Cortex of kidney (tissue), 1 donor: ENCODE data around the gene TNFRSF8.
"Not testable (repeated sequence)": the region's sequence is repeated elsewhere in the genome, so short reads cannot be mapped to it uniquely, and the experiment has no call there.

Source experiments
- DNase-seq: peaks from one replicate; lab custom pipeline; 2025; lab: John Stamatoyannopoulos, UW

TNFRSF8 gene

DNA sequence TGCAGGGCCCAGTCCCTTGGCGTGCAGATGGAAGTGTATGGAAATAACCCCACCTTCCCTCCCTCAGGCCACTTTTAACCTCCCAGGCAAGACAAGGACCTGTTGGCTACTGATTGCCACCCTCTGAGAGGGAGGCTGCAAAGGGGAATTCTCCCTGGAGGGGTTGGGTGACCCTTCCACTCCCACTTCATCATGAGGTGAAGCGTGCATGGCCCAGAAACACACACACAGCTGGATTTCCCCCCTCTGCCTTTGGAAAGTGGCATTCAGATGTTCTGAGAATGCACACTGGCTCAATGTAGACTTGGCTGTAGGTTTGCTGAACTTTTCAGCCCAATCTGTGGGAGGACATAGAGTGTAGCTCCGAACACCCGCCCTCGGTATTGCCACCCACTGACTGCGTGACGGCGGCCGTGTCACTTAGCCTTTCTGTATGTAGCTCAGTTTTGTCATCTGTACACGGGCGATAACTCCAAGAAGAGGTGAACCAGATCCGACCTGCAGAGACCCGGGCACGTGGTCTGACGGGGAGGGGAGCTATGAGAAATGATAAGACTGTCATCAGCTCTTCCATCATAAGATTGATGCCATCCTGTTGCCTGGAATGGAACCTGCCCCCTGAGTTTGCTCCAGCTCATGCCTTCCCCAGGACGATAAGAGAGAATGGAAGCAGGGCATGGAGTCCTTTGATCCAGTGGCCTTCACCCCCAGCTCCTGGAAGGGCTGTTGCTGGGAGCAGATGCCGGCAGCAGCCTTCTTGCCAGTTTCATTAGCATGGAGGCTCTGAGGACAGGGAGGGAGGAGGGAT, 24.5 kb upstream of the TNFRSF8 start:
- no peak for DNase-seq

DNA sequence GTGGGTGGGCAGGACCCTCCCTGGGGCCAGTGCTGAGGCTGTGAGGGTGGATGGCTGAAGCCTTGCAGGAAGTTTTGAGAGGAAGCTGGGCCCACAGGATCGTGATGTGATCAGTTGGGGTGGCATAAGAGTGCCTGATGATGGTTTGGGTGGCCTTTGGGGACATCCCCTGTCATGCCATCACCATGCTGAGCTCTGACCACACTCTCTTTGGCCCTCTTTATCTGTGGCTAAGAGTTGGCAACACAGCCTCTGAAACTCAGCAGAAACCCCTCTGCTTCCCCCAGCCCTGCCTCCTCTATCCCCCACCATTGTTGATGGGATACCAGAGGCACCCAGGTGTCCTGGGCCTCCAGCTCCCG, 24.0 kb upstream of the TNFRSF8 start:
- DNase-seq, result no peak

DNA sequence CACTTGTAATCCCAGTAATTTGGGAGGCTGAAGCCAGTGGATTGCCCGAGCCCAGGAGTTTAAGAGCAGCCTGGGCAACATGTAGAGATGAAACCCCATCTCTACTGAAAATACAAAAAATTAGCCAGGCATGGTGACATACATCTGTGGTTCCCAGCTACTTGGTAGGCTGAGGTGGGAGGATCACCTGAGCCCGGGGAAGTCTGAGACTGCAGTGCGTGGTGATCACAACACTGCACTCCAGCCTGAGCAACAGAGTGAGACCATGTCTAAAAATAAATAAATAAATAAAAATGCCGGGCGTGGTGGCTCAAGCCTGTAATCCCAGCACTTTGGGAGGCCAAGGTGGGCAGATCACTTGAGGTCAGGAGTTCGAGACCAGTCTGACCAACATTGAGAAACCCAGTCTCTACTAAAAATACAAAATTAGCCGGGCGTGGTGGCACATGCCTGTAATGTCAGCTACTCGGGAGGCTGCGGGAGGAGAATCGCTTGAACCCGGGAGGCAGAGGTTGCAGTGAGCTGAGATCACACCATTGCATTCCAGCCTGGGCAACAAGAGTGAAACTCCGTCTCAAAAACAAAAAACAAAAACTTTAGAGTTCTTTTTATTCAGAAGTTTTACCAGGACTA, 23.2 kb upstream of the TNFRSF8 start:
- DNase-seq, result not testable (repeated sequence)

DNA sequence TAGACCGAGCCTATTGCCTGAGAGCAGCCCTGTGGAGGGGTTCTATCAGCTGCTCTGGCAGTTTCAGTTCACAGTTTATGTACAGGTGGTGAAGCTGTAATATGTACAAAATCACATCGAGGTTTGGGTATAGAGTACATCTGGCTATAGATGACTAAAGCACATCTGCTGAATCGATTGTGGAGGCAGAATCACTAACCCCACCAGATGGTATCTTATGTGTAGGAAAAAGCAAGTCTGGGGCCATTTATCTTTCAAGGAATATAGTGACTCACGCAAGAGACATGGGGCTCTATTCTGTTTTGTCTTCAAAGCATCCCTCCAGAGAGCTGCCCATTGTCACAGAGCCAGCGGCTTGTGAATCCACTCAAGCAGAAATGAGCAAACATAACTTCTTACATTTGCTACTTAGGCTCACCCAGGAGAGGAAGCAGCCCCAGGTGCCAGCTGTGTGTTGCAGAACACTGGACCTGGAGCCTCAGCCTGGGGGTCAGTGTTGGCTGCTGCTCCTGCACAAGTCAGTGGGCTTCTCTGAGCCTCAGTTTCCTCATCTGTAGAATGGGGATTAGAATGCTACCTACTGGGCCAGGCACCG, 22.5 kb upstream of the TNFRSF8 start:
- DNase-seq, result no peak

DNA sequence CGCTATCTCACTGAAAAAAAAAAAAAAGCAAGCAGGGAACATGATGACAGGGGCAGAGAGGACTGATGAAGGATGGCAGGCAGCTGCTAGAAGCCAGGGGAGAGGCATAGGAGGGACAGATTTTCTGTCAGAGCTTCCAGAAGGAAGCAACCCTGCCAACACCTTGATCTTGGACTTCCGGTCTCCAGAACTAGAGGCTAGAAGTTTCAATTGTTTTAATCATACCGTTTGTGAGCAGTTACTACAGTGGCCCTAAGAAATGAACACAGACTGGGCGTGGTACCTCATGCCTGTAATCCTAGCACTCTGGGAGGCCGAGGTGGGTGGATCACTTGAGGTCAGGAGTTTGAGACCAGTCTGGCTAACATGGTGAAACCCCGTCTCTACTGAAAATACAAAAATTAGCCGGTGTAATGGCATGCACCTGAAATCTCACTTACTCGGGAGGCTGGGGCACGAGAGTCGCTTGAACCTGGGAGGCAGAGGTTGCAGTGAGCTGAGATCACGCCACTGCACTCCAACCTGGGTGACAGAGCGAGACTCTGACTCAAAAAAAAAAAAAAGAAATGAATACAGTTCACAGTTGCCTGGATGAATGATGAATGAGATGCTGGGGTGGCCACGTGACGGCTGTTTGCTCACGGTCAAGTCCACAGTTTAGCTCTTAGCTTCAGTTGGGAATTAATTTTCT, 18.8 kb upstream of the TNFRSF8 start:
- DNase-seq, result not testable (repeated sequence)

DNA sequence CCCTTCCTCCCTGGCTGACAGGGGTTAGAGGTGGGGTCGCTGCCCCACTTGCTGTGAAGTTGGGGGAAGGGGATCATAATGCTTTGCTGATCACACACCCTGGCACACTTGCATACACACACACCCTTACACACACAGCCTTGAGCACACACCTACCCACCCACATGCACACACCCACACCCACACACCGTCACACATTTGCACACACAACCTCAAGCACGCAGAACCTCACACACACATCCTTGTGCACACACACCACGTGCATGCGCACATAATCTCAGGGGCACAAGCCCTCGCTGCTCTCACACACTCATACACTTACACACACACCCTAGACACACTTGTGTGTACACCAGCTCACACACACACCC, 16.4 kb upstream of the TNFRSF8 start:
- DNase-seq, result no peak

DNA sequence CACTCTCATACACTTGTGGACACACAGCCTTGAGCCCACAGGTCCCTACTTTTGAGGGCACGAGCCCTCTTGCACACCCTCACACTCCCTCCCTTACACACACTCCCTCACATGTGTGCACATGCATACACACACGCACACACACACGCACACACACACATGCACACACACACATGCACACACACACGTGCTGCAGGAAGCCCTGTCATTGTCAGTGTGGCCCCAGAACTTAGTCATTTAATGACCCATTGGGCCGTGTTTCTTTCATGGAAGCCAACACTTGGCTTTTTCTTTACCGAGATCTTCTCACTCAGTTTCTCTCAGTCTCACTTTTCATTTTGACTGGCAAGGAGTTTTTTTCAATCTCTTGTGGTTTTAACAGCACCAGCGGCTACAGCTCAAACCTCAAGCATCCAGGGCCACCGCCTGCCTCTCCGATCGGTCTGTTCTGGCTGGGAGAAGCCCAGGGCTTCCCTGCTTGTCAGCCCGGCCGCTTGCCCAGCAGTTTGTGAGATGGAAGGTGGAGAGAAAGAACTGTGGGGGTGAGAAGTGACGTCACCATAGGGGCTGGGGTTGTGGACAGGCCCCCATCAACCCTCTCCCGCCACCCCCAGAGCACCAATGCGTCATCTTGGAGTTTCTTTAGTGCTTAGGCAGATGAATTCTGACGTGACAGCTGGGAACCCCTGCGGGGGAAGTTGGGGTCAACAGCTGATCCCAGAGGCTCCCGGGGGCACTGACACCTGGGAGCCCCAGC, 15.8 kb upstream of the TNFRSF8 start:
- DNase-seq, result no peak

DNA sequence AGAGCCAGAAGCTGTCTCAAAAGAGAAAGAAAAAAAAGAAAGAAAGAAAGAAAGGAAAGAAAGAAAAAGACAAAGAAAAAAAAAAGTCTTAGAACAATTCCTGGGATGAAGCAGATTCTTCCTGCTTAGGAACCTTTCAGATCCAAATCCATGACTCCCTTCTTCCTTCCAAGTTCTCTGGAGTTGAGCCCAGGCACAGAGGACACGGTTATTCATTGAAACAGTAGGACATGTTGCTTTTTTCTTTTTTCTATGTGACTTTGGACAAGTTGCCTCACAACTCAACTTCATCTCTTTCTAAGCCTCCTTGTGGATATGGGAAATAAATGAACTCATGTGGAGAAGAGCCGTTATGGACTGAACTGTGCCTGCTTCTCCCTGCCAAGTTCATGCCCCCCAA, 14.7 kb upstream of the TNFRSF8 start:
- DNase-seq, result no peak

DNA sequence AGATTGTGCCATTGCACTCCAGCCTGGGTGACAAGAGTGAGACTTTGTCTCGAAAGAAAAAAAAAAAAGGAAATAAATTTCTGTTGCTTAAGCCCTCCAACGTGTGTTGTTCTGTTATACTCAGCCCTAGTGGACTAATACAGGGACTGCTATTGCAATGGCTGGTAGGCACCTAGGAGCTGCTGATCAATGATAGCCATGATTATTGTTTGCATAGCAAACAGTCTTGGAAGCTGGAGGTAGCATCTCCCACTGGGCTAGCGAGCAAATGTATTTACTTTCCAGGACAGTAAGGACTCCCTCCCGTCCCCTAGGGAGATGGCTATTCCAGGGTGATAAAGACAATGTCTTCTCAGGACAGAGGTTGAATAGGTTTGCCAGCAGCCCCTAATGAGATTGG, 13.5 kb upstream of the TNFRSF8 start:
- DNase-seq, result no peak

DNA sequence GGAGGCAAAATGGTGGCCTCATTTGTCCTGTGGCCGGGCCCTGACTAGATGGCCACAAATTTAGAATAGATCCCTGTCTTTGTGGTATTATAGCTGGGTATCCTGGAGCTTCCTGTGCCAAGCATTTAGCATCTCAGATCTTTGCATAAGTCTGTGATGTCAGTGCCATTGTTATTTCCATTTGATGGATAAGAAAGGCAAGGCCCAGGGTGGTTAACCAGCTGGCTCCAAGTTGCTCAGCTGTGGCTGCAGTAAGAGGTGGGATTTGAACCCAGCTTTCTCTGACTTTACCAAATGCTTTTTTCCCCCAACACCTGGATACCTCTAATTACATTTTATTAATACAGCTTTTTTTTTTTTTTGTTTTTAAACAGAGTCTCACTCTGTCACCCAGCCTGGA, 11.7 kb upstream of the TNFRSF8 start:
- DNase-seq, result no peak

DNA sequence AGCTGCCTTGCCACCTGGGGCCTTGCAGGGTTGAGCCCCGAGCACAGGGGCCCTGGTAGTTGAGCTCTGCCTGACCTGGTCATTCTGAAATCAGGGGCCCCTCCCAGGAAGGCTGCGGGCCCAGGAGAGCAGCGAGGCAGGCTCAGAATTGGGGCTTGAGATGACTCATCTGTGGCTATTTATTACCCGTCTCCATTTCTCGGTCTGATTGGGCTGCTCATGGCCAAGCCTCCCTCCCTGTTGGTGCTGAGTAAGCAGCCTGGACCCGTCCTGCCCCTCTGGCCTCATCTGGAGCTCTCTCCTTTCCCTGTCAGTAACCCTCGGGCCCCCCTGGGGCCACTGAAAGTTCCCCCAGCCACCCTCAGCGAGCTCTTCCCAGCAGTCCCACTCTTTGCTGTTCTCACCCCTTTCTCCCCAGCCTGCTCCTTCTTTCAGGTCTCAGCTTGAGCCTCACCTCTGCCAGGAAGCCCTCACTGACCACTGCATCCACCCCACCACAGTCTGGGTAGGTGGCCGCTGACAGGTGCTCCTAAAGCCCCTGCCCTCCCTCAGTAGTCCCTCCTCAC, 11.0 kb upstream of the TNFRSF8 start:
- DNase-seq, result no peak

DNA sequence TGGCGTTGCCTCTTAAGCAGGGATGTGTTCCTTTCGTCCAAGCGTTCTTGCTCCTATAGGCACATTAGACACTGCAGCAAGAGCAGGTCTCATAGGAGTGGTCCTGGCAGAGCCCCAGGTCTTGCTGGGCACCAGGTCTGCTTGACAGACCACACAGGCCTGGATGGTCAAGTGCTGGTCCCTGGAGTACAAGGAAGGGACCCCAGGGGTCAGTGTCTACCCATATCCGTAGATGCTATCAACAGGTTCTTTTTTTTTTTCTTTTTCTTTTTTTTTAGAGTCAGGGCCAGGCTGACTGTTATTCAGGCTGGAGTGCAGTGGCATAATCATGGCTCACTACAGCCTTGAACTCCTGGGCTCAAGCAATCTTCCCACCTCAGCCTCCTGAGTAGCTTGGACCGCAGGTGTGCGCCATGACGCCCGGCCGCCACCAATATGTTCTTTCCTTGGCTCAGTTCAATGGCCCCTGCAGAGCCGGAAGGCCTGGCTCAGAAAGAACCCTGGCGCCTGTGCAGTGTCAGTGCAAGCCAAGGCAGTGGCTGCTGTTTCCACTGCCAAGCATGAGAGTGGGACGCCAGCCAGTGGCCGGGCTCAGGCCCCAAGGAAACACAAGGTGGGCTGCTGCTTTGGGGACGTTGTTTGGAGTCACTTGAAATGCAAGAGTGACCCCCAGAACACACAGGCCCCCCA, 10.0 kb upstream of the TNFRSF8 start:
- DNase-seq, result no peak

DNA sequence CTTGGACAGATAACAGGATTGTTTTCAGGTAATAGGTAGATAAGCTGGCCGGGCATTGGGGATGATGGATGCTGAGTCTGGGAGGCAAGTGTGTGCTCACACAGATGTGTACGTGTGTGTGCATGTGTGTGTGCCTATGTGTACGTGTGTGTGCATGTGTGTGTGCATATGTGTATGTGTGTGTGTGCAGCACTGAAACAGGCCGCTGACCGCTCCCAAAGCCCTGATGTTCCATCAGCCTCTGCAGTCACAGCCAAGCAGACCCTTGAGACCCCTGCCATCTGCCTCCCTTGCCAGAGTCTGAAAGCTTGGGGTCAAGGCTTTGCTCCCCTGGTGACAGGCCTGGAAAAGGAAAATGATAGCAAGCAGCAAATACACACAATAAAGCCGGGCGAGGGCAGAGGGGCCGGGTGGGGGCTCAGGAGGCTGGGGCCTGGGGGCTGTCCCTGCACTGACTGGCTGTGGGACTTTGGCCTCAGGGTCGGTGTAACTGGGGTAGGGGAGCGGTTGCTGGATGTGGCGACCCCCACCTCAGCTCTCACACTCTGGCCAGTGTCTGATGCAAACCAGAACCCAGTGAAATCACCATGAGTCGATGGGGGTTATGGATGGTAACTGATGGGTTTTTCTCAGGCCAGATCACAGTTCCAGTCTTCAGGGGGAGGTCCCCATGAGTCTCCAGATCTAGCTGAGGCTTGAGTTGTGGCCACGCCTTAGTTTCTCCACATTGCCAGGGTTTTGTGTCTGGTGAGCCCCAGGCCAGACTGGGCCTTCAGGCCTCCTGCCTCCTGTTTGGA, 9.2 kb upstream of the TNFRSF8 start:
- no peak for DNase-seq

DNA sequence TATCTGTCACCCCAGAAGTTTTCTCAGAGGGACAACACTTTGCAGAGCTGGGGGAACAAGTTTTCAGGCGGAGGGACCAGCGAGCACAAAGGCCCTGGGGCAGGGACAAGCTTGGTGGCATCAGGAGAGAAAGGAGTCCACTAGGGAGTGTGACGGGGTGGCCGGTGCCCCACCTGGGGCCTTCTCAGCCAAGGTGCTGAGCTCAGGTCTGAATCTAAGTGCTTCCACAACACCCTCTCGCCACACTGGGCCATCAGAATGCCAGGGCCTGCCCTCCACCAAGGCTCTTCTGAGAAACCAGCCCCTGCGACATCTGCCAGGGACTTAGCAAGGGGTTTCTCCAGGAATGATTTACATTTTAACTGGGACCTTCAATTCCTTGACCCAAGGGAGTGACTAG, 7.8 kb upstream of the TNFRSF8 start:
- DNase-seq, result no peak

DNA sequence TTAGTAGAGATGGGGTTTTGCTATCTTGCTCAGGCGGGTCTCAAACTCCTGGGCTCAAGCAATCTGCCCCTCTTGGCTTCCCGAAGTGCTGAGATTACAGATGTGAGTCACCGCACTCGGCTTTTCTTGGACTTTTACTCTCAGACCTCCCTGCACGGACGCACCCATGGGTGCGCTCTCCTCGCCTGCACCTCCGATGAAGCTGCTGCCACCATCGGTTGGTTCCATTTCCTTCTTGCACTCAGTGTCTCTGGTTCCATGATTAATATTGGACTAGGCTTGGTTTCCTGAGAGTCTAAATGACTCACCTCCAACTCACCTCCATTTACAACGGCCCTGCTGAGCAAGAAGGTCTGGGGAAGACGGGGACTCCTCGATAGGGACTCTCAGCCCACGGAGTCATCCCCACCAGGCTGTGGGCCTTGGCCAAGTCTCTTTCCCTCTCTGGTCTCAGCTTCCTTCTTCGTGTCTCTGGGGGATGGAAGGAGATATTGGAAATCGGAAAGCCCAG, 6.7 kb upstream of the TNFRSF8 start:
- DNase-seq, result no peak

DNA sequence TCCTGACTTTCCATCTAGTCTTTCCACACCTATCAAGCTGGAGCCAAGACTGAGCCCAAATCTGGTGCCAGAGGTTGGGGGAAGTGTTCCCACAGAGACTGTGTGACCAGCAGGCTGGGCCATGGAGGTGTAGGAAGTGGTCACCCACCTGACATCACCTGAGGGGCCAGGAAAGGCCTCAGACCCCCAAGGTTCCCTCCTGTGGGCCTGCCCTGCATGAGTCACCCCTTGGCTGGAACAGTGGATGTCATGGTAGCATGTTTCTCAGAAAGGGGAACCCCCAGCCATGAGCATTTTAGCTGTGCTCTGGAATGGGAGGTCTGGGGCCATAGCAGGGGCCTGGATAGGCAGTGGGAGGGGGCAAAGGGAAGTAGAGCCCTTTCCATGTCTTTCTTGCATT, 5.7 kb upstream of the TNFRSF8 start:
- no peak for DNase-seq

DNA sequence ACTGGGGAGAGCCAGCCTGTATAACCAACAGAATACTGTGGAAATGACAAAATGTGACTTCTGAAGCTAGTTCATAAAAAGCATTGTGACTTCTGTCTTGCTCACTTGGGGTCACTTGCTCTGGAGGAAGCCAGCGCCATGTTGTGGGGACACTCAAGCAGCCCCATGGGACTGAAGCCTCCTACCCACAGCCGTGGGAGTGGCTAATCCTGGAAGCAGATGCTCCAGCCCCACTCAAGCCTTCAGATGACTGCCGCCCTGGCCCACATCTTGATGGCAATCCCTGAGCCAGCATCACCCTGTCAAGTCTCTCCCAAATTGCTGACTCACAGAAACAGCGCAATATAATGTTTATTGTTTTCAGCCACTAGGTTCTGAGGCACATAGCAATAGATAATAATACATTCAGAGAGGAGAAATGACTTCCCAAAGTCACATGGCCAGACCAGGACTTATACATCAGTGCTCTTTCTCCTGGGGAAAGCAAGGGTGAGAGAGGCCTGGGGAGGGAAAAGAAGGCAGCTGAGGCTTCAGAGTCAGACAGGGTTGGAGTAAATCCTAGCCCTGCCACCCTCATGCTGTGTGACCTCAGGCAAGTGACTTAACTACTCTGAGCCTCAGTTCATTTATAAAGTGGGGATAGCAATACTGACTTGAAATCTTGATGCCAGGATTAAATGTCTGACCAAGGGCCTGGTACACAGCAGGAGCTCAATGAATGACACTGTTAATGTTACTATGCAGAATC, 5.0 kb upstream of the TNFRSF8 start:
- DNase-seq, result no peak

DNA sequence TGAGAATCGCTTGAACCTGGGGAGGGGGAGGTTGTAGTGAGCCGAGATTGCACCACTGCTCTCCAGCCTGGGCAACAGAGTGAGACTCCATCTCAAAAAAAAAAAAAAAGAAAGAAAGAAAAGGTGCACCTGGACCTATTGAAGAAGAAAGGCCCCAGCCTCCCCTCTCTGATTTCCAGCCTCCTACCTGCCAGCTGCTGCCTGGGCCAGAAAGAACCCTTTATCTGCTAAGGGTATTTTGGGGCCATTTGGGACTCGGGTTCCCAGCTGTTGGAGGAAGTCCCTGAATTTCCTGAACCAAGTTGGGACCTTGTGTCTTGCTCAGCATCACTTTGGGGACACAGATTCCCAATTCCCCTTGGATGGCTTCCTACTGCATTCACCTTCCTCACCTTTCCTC, 3.9 kb upstream of the TNFRSF8 start:
- no peak for DNase-seq

DNA sequence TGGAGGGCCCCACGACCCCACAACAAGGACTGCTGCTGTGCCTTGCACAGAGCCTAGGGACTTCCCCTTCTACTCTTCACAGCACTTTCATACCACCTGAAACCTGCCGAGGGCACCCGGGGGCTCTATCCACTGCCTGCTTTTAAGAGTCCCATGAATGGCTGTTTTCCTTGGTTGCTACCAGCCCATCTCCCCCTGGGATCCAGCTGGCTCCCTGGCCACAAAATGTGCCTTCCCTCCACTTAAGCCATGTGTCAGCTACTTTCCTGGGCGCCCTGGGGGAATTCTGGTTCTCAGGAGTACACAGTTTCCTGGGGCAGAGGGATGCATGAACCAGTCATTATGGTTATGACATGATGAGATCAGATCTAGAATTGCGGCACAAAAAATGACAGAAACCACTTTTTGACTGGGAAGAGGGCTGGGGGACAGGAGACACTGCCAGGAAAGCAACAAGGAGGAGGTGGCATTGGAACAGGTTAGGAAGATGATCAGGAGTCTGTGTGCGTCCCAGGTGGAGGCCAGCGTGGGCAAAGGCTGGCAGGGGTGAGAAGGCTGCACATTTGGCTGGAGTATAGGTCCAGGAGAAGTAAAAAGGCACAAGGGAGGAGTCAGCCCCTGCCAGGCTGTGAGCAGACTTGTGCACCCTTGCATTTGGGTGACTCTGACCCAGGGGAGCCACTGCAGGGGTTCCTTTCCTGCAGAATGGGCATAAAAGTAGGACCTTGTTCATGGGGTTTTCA, 3.2 kb upstream of the TNFRSF8 start:
- no peak for DNase-seq
